ENCODE results near the gene DYNC2H1.
"Not testable (repeated sequence)": the region's sequence is repeated elsewhere in the genome, so short reads cannot be mapped to it uniquely, and the experiment has no call there.

The DYNC2H1 gene

DNA sequence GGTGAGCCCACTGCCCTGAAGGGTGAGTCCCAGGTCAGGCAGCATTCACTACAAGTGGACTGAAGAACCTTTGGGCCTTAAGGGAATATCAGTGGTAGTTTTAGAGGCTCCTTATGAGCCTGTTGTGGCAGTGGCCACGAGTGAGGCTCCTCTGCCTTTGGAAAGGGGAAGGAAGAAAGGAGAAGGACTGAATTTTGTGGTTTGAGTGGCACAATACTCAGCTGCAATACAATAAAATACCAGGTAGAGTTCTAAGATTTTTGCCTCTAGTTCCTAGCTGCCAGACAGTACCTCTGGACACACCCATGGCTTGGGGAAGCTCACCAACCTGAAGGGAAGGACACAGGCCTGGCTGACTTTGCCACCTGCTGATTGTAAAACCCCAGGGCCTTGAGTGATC is 260.9 kb downstream of the DYNC2H1 start:
- DNase-seq: no peak

DNA sequence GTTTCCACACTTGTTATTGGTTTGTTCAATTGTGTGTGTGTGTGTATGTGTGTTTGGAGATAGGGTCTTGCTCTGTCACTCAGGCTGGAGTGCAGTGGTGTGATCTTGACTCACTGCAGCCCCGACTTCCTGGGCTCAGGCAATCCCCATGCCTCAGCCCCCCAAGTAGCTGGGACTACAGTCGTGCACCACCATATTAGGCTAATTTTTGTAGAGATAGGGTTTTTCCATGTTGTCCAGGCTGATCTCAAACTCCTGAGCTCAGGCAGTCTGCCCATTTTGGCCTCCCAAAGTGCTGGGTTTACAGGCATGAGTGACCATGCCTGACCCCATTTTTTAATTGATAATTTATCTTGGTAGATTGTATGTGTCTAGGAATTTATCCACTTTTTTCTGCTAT is 263.7 kb downstream of the DYNC2H1 start:
- no peak for DNase-seq

GRCh38 chr11:103374227-103374626 is 265.0 kb downstream of the DYNC2H1 start:
- DNase-seq: not testable (repeated sequence)

GRCh38 chr11:103378931-103379330 is 269.7 kb downstream of the DYNC2H1 start:
- no peak for DNase-seq

GRCh38 chr11:103380031-103380430 is 270.8 kb downstream of the DYNC2H1 start:
- no peak for DNase-seq

DNA sequence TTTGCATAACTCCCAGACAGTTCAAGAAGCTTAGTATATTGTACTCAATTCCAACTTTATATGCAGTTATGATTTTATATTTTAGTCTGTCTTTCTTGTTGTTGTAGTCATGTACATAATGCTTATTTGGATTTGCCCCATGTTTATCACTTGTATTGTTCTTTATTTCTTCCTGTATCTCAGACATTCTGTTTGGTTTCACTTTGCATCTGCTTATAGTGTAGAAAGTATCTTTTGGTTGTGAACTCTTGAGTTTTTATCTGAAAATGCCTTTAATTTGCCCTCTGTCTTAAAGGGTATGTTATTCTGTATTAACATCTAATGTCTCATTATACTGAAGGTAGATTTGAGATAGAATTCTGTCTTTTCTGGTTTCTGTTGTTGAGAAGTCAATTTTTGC is 275.4 kb downstream of the DYNC2H1 start:
- no peak for DNase-seq

- DNase-seq: no peak
These were observed 286.4 kb downstream of the DYNC2H1 start for GRCh38 chr11:103395612-103396011.

DNA sequence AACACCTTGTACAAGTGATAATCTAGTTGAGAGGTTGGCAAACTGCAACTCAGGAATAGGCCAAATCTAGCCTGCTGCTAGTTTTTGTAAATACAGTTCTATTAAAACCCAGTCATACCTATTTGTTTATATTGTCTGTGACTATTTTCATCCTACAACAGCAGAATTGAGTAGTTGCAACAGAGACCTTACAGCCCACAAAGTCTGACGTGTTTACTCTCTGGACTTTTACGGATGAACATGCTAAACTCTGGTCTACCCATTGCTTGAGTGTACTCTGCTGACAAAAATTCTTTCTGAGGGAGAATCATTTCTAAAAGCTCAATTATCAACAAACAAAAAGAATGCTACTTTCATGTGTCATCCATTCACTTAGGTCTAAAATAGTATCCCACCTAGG is 287.0 kb downstream of the DYNC2H1 start:
- no peak for DNase-seq

GRCh38 chr11:103397369-103397768 is 288.1 kb downstream of the DYNC2H1 start:
- no peak for DNase-seq

DNA sequence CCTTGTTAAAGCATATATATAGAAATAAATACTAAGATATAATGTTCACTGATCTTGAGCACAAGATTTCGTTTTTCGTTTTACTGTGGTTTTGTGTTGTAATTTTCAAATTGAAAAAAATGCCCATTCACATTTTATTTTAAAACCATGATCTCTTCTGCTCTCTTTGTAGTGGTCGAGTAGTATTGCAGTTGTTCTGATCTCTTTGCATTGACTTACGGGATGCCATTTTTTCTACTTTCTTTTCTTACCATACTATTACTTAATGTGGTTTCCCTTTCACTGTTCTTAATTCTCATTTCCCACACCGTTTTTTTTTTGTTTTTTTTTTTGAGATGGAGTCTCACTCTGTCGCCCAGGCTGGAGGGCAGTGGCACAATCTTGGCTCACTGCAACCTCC is 289.6 kb downstream of the DYNC2H1 start:
- DNase-seq: no peak

DNA sequence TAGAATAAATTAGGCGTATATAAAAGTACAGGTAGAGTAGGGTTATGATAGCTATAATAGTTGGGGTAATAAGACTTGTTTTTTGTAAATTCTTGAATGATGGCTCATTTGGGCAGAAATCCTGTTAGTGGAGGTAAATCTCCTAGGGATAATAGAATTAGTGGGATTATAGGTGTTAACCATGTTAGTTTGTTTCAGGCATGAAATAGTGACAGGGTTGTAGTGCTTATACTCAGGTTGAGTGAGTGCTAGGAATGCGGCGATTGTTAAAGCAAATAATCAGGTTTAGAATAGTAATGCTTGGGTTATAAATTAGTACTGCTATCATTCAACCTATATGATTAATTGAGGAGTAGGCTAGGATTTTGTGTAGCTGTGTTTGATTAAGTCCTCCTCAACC is 297.1 kb downstream of the DYNC2H1 start:
- DNase-seq: no peak

GRCh38 chr11:103407641-103408040 is 298.4 kb downstream of the DYNC2H1 start:
- no peak for DNase-seq

GRCh38 chr11:103413266-103413888 is 304.2 kb downstream of the DYNC2H1 start:
- DNase-seq: no peak

GRCh38 chr11:103418014-103418413 is 308.8 kb downstream of the DYNC2H1 start:
- DNase-seq: no peak

DNA sequence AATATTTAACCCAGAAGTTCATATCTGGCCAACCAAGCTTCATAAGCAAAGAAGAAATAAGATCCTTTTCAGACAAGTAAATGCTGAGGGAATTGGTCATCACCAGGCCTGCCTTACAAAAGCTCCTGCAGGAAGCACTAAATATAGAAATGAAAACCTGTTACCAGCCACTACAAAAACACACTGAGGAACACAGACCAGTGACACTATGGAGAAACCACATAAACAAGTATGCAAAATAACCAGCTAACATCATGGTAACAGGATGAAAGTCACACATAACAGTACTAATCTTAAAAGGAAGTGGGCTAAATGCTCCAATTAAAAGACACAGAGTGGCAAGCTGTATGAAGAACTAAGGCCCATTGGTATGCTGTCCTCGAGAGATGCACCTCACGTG is 311.4 kb downstream of the DYNC2H1 start:
- DNase-seq: no peak

- DNase-seq: no peak
These were observed 324.3 kb downstream of the DYNC2H1 start for GRCh38 chr11:103433386-103434072.

- no peak for DNase-seq
These were observed 324.8 kb downstream of the DYNC2H1 start for GRCh38 chr11:103434073-103434411.

DNA sequence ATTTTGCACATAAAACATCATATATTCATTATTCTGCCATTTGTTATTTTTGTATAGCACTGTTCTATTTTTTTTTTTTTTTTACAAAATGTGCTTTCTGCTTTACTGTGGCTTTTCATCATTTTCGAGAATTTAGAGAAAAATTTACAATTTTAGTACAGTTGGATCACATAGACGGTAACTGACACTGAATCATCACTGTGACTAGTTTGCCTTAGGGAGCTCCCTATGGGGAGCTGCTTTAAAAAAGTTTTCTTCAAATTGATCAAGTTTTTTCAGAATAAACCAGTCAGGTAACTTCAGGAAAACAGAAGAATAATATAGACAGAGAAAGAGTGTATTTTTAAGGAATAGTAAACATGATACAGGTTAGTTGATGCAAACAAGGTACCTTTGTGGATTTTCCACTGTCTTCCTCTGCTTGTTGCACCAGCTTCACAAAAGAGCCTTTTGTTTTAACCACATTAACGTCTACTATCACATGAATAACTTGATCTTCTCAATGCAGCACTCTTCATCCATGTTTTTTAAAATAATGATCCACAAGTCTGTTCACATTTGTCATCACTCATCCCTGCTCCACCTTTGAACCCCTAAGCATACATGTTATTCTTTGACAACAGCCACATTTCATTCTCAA is 327.0 kb downstream of the DYNC2H1 start:
- DNase-seq: no peak

GRCh38 chr11:103441021-103441420 is 331.8 kb downstream of the DYNC2H1 start:
- no peak for DNase-seq

- DNase-seq: no peak
These were observed 339.7 kb downstream of the DYNC2H1 start for GRCh38 chr11:103448966-103449365.

- no peak for DNase-seq
These were observed 341.0 kb downstream of the DYNC2H1 start for GRCh38 chr11:103450241-103450640.

GRCh38 chr11:103453126-103453525 is 343.9 kb downstream of the DYNC2H1 start:
- no peak for DNase-seq

All from amygdala (tissue), 56 donors.